Endothelial cell of umbilical vein (primary cell): Measurements from ENCODE around the gene TSPEAR. TPM values are rescaled to one million over a fixed set of nuclear protein-coding genes. Genes with fewer than 3 reads are reported as not detected.

Experiments
- BruUV-seq: library from RNA; stranded (reverse); fragments of 400-500 nt; replicated peaks from 2 replicates; lab custom pipeline; 2021; lab: Mats Ljungman, UMichigan
- CTCF ChIA-PET: fragments of 300-600, 350-600 bp; sonication (Branson Sonifier 250); formaldehyde crosslinking; loops from one replicate; lab custom pipeline; 2021; ENCODE audit warnings: antibody characterized with exemption, inconsistent platforms; lab: Charles Lee
- POLR2A ChIA-PET: fragments of 300-600, 350-600 bp; sonication (Branson Sonifier 250); formaldehyde crosslinking; loops from one replicate; lab custom pipeline; 2021; ENCODE audit warnings: antibody characterized with exemption, inconsistent platforms; lab: Charles Lee
- DNase-seq: peaks from one replicate; pipeline ENCODE4 v3.0.0-alpha.2; 2011; ENCODE audit warnings: low read depth, low spot score
- FAIRE-seq: peaks from 2 replicates; lab custom pipeline; 2011; peaks lifted over from hg19 to GRCh38; lab: Jason Lieb, UNC
- H2AFZ ChIP-seq: 2 replicates; pipeline ENCODE4 v1.6.0; 2012; ENCODE audit warnings: low read depth, low read length, control low read depth, inconsistent platforms
- H3K27ac ChIP-seq: 2 replicates; pipeline ENCODE4 v1.5.1; 2011; ENCODE audit warnings: low read depth, mild to moderate bottlenecking, control low read depth, low read length, moderate library complexity; ENCODE audit not compliant: insufficient read depth
- H3K27me3 ChIP-seq, 2 experiments: 2 replicates each; pipeline versions ENCODE4 v1.6.0 to v1.6.1; 2011; ENCODE audit warnings: low read length in 2 of 2, mixed read lengths in 1 of 2; ENCODE audit not compliant: control insufficient read depth in 2 of 2, insufficient read depth in 2 of 2
- H3K36me3 ChIP-seq, 2 experiments: 2 replicates in 1 of 2; 3 replicates in 1 of 2; pipeline ENCODE4 v1.5.1; 2011; ENCODE audit warnings: low read length in 2 of 2, mild to moderate bottlenecking in 1 of 2, moderate library complexity in 1 of 2; ENCODE audit not compliant: control insufficient read depth in 2 of 2, insufficient read depth in 2 of 2; ENCODE audit errors: extremely low read depth in 1 of 2
- H3K4me1 ChIP-seq: 3 replicates; pipeline ENCODE4 v1.5.1; 2011; ENCODE audit warnings: mild to moderate bottlenecking, low read length; ENCODE audit not compliant: control insufficient read depth, insufficient read depth; ENCODE audit errors: extremely low read depth
- H3K4me2 ChIP-seq: 2 replicates; pipeline ENCODE4 v1.6.1; 2011; ENCODE audit warnings: low read length, control low read depth, mixed read lengths; ENCODE audit not compliant: insufficient read depth
- H3K4me3 ChIP-seq, 3 experiments: fragments of 200-600 bp in 1 of 3; sonication (generic), shearing (Covaris generic) in 1 of 3; replicated peaks in 1 of 3; 2 replicates each; pipeline ENCODE4 v1.5.1; 2011 to 2016; ENCODE audit warnings: control low read depth in 3 of 3, low read length in 3 of 3, mild to moderate bottlenecking in 2 of 3, inconsistent platforms in 1 of 3, low read depth in 1 of 3, moderate library complexity in 1 of 3; ENCODE audit not compliant: insufficient read depth in 1 of 3
- H3K79me2 ChIP-seq: 2 replicates; pipeline ENCODE4 v1.6.0; 2012; ENCODE audit warnings: low read length, inconsistent platforms; ENCODE audit not compliant: control insufficient read depth, insufficient read depth
- H3K9ac ChIP-seq: replicated peaks from 2 replicates; pipeline ENCODE3; 2011; ENCODE audit warnings: low read length, control low read depth; ENCODE audit not compliant: insufficient read depth; ENCODE audit errors: extremely low read depth
- H3K9me1 ChIP-seq: replicated peaks from 3 replicates; pipeline ENCODE4 v1.6.0; 2011; ENCODE audit warnings: mild to moderate bottlenecking, low read length; ENCODE audit not compliant: control insufficient read depth, insufficient read depth; ENCODE audit errors: extremely low read depth
- H3K9me3 ChIP-seq: replicated peaks from 2 replicates; pipeline ENCODE4 v1.5.1; 2012; ENCODE audit warnings: low read length, inconsistent platforms; ENCODE audit not compliant: control insufficient read depth, insufficient read depth
- H4K20me1 ChIP-seq: replicated peaks from 2 replicates; pipeline ENCODE3; 2011; ENCODE audit warnings: mild to moderate bottlenecking, low read length; ENCODE audit not compliant: control insufficient read depth, insufficient read depth; ENCODE audit errors: extremely low read depth
- EZH2 ChIP-seq: IDR thresholded peaks from 2 replicates; pipeline ENCODE4 v1.6.1; 2012; ENCODE audit warnings: borderline replicate concordance, low read depth, mild to moderate bottlenecking, moderate library complexity, low read length, inconsistent platforms; ENCODE audit not compliant: severe bottlenecking
- FOS ChIP-seq: IDR thresholded peaks from 2 replicates; pipeline ENCODE4 v1.6.1; 2011; ENCODE audit warnings: mild to moderate bottlenecking, low read length, moderate library complexity, borderline replicate concordance; ENCODE audit not compliant: insufficient read depth
- GATA2 ChIP-seq: IDR thresholded peaks from 2 replicates; pipeline ENCODE4 v1.7.0; 2011; ENCODE audit warnings: low read depth, mild to moderate bottlenecking, moderate library complexity, mixed read lengths, low read length; ENCODE audit not compliant: insufficient read length, insufficient read depth
- JUN ChIP-seq: IDR thresholded peaks from 2 replicates; pipeline ENCODE4 v1.6.1; 2011; ENCODE audit warnings: borderline replicate concordance, low read depth; ENCODE audit not compliant: insufficient read length, insufficient read depth
- MYC ChIP-seq: IDR thresholded peaks from one replicate; pipeline ENCODE4 v1.6.1; 2011; ENCODE audit warnings: mild to moderate bottlenecking, low read depth, low read length
- POLR2A ChIP-seq: IDR thresholded peaks from 2 replicates; pipeline ENCODE4 v1.6.1; 2012; ENCODE audit warnings: low read depth, mild to moderate bottlenecking, control low read depth, low read length
- POLR2AphosphoS5 ChIP-seq: IDR thresholded peaks from 2 replicates; pipeline ENCODE4 v1.6.1; 2012; ENCODE audit warnings: low read depth, mild to moderate bottlenecking, control low read depth, low read length, moderate library complexity; ENCODE audit not compliant: insufficient read depth
- dilution Hi-C: fragments of 300-500 bp; cut with MboI; formaldehyde crosslinking; loops from one replicate; pipeline ENCODE4 v1.15.0; 2019; ENCODE audit warnings: low sequenced_read_pairs; ENCODE audit not compliant: extremely low pct_ligation_motif_present
- intact Hi-C: fragments of 100-400 bp; cut with micrococcal nuclease; formaldehyde crosslinking; loops from one replicate; pipeline ENCODE4 v1.10.0; 2022
- polyA plus RNA-seq, 4 experiments: library from polyadenylated mRNA; depleted of rRNA in 3 of 4; stranded (reverse) in 3 of 4; unstranded in 1 of 4; fragments of >200 nt; gene quantifications; 2 replicates each; pipeline versions ENCODE4 v1.2.1 to v1.2.3, GENCODE V29; 2011 to 2012; ENCODE audit warnings: missing spikeins in 1 of 4
- total RNA-seq: library from RNA; stranded (reverse); gene quantifications from 2 replicates; pipeline ENCODE4 v1.2.3, GENCODE V29; 2021
- TF ChIP-seq, protein P1 (sequence below): IDR thresholded peaks from 2 replicates; pipeline ENCODE4 v1.6.1; 2011; ENCODE audit not compliant: insufficient read depth, insufficient read length
- TF ChIP-seq, protein P2 (sequence below), 2 donors: IDR thresholded peaks; 1 replicate in 1 of 2; 2 replicates in 1 of 2; pipeline ENCODE4 v1.5.1; 2011; ENCODE audit warnings: low read length in 2 of 2, mild to moderate bottlenecking in 2 of 2, moderate library complexity in 2 of 2, control low read depth in 1 of 2, inconsistent platforms in 1 of 2, low read depth in 1 of 2; ENCODE audit not compliant: insufficient read depth in 1 of 2; ENCODE audit errors: extremely low read depth in 1 of 2

Gene TSPEAR
- total and polyA plus RNA-seq, 2 donors (not counting 3 experiments of a cell fraction or from before 2014, with no cell fraction given) = 0.01 TPM; not detected in 1

DNA sequence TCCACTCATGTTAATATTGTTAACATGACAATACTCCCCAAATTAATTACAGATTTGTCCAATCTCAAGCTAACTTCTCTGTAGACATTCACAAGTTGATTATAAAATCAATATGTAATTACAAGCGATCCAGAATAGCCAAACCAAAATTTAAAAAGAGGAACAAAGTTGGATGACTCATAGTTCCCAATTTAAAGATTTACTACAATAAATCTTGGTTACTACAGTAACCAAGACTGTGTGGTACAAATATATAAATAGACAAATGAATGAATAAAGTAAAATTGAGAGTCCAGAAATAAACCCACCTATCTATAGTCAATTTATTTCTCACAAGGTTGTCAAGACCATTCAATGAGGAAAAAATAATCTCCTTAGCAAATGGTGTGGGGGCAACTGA is 145.0 kb downstream of the TSPEAR start:
- ChIA-PET CTCF (no interaction called here), POLR2A (no interaction called here)
- H3K4me2 ChIP-seq = no peak overlapping the region
- no peaks in the 10 kb centered on the region for H3K79me2 ChIP-seq
- no peaks in the 10 kb centered on the region for H3K9me3 ChIP-seq
- dilution Hi-C loops = no loop called here
- DNase-seq (no peak), FAIRE-seq (peak; percentile 21)
- H3K27ac ChIP-seq = no peak overlapping the region
- H3K4me3 ChIP-seq = no peak overlapping the region
- intact Hi-C loops = no loop called here
- TF ChIP-seq, protein P1, sequence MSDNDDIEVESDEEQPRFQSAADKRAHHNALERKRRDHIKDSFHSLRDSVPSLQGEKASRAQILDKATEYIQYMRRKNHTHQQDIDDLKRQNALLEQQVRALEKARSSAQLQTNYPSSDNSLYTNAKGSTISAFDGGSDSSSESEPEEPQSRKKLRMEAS = no peak
- TF ChIP-seq, protein P2, sequence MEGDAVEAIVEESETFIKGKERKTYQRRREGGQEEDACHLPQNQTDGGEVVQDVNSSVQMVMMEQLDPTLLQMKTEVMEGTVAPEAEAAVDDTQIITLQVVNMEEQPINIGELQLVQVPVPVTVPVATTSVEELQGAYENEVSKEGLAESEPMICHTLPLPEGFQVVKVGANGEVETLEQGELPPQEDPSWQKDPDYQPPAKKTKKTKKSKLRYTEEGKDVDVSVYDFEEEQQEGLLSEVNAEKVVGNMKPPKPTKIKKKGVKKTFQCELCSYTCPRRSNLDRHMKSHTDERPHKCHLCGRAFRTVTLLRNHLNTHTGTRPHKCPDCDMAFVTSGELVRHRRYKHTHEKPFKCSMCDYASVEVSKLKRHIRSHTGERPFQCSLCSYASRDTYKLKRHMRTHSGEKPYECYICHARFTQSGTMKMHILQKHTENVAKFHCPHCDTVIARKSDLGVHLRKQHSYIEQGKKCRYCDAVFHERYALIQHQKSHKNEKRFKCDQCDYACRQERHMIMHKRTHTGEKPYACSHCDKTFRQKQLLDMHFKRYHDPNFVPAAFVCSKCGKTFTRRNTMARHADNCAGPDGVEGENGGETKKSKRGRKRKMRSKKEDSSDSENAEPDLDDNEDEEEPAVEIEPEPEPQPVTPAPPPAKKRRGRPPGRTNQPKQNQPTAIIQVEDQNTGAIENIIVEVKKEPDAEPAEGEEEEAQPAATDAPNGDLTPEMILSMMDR (IDR thresholded peaks at IDR 0.05; ENCODE audit: extremely low read depth in 1 of 2, insufficient read depth in 1 of 2, low read depth in 1 of 2, low read length in 2 of 2) = no peak
- no peaks in the 10 kb centered on the region for H4K20me1 ChIP-seq
- H3K9me1 ChIP-seq = no peaks in the 10 kb centered on the region
- H3K36me3 ChIP-seq = no peaks in the 10 kb centered on the region
- peaks cover 0 to 3% of the 10 kb centered on the region in 2 experiments for H3K27me3 ChIP-seq
- H2AFZ ChIP-seq = no peak overlapping the region
- BruUV-seq = no TSS peak
- no peak overlapping the region for H3K9ac ChIP-seq
- H3K4me1 ChIP-seq = no peaks in the 10 kb centered on the region

DNA sequence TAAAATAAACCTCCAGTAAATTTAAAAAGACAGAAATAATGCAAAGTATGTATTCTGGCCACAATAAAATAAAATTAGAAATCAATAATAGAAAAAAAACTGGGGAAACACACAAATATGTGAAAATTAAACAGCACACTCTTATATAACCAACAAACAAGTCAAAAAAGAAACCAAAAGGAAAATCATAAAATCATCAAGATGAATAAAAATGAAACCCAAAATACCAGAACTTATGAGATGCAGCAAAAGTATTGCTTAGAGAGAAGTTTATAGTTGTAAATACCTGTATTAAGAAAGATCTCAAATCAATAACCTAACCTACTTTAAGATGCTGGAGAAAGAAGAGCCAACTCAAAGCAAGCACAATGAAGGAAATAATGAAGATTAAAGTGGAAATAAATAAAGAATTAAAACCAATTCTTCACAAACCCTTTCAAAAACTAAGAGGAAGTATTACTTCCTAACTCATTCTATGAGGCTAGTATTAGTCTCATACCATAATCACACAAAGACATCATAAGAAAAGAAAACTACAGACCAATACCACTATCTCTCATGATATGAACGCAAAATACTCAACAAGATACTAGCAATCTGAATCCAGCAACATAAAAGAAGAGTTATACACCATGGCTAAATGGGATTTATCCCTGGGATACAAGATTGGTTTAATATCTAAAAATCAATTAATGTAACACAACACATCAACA is 146.3 kb downstream of the TSPEAR start:
- Histone ChIP-seq H3K4me2 (no peak overlapping the region), H3K79me2 (no peaks in the 10 kb centered on the region), H3K27me3 (peaks cover 0 to 3% of the 10 kb centered on the region in 2 experiments), H3K9ac (no peak overlapping the region), H4K20me1 (no peaks in the 10 kb centered on the region), H3K27ac (no peak overlapping the region), H3K4me1 (no peaks in the 10 kb centered on the region), H3K36me3 (no peaks in the 10 kb centered on the region), H2AFZ (no peak overlapping the region), H3K4me3 (no peak overlapping the region), H3K9me3 (no peaks in the 10 kb centered on the region), H3K9me1 (no peaks in the 10 kb centered on the region)
- BruUV-seq = no TSS peak
- DNase-seq (no peak), FAIRE-seq (no peak)
- intact Hi-C loops = loop anchor here (5.0 kb wide), 1 partner anchor 42 kb away; no protein-coding TSS in a partner anchor
- TF ChIP-seq, protein P2 (IDR thresholded peaks at IDR 0.05; ENCODE audit: extremely low read depth in 1 of 2, insufficient read depth in 1 of 2, low read depth in 1 of 2, low read length in 2 of 2) = no peak
- TF ChIP-seq POLR2A = no peak
- no peak for TF ChIP-seq GATA2
- TF ChIP-seq EZH2 = no peak
- TF ChIP-seq, protein P1 = no peak
- TF ChIP-seq MYC = no peak
- TF ChIP-seq JUN = no peak
- TF ChIP-seq POLR2AphosphoS5 = no peak
- no peak for TF ChIP-seq FOS
- ChIA-PET CTCF (no interaction called here), POLR2A (no interaction called here)
- dilution Hi-C loops = no loop called here
